Measurements from ENCODE around the gene DHRS12.
"Not testable (repeated sequence)": the region's sequence is repeated elsewhere in the genome, so short reads cannot be mapped to it uniquely, and the experiment has no call there.

DHRS12 gene

GRCh38 chr13:51827254-51827653 lies 23.3 kb upstream of the DHRS12 start:
- no peak for DNase-seq

GRCh38 chr13:51826606-51827005 lies 22.6 kb upstream of the DHRS12 start:
- no peak for DNase-seq

- no peak for DNase-seq
These were observed 21.8 kb upstream of the DHRS12 start for GRCh38 chr13:51825681-51826254.

GRCh38 chr13:51825165-51825592 lies 21.2 kb upstream of the DHRS12 start:
- no peak for DNase-seq

GRCh38 chr13:51824712-51825111 lies 20.7 kb upstream of the DHRS12 start:
- not testable (repeated sequence) for DNase-seq

- no peak for DNase-seq
These were observed 19.9 kb upstream of the DHRS12 start for GRCh38 chr13:51823863-51824262.

- DNase-seq, result no peak
These were observed 19.4 kb upstream of the DHRS12 start for GRCh38 chr13:51823359-51823758.

GRCh38 chr13:51822106-51822815 lies 18.3 kb upstream of the DHRS12 start:
- no peak for DNase-seq

GRCh38 chr13:51821606-51822005 lies 17.6 kb upstream of the DHRS12 start:
- peak; percentile 54 for DNase-seq

GRCh38 chr13:51820016-51820597 lies 16.1 kb upstream of the DHRS12 start:
- no peak for DNase-seq

GRCh38 chr13:51819544-51819943 lies 15.6 kb upstream of the DHRS12 start:
- no peak for DNase-seq

- DNase-seq, result peak; percentile 35
These were observed 15.0 kb upstream of the DHRS12 start for GRCh38 chr13:51818781-51819511.

GRCh38 chr13:51818276-51818675 lies 14.3 kb upstream of the DHRS12 start:
- DNase-seq, result no peak

- no peak for DNase-seq
These were observed 13.8 kb upstream of the DHRS12 start for GRCh38 chr13:51817717-51818116.

GRCh38 chr13:51816604-51817249 lies 12.8 kb upstream of the DHRS12 start:
- no peak for DNase-seq

GRCh38 chr13:51815848-51816247 lies 11.9 kb upstream of the DHRS12 start:
- no peak for DNase-seq

- peak; percentile 75 for DNase-seq
These were observed 11.1 kb upstream of the DHRS12 start for GRCh38 chr13:51814825-51815650.

GRCh38 chr13:51814071-51814470 lies 10.1 kb upstream of the DHRS12 start:
- no peak for DNase-seq

GRCh38 chr13:51811920-51812451 lies 8.0 kb upstream of the DHRS12 start:
- DNase-seq, result peak; percentile 38

GRCh38 chr13:51811046-51811445 lies 7.1 kb upstream of the DHRS12 start:
- no peak for DNase-seq

- DNase-seq, result no peak
These were observed 4.8 kb upstream of the DHRS12 start for GRCh38 chr13:51808811-51809210.

GRCh38 chr13:51807041-51807440 lies 3.1 kb upstream of the DHRS12 start:
- DNase-seq, result no peak

Data from CD4-positive, alpha-beta T cell treated with Interleukin-15 for 1 hour (primary cell).